ENCODE measurements around the gene EHMT1. TPM values are rescaled to one million over a fixed set of nuclear protein-coding genes. Genes with fewer than 3 reads are reported as not detected.

The EHMT1 gene
- total RNA-seq, 1 donor from 2014 or later: 95.3 TPM

DNA sequence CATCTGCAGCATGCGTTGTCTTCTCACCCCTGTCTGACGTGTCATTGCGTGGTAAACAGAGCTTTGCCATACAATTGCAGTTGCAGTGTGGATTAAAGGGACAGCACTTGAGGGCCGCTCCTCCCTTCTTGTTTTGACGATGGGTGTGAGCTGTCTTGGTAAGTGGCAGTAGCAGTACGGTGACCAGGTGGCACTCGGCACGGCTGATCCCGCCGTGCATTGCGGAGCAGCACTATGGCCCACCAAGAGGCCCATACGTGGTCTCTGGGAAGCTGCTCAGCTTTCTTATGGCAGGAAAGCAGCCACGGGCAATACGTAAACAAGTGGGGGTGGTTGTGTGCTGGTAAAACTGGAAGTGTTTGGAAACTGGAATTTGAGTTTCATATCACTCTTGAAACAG lies 25.1 kb downstream of the EHMT1 start:
- no peak for DNase-seq (ENCODE audit: low spot score)

DNA sequence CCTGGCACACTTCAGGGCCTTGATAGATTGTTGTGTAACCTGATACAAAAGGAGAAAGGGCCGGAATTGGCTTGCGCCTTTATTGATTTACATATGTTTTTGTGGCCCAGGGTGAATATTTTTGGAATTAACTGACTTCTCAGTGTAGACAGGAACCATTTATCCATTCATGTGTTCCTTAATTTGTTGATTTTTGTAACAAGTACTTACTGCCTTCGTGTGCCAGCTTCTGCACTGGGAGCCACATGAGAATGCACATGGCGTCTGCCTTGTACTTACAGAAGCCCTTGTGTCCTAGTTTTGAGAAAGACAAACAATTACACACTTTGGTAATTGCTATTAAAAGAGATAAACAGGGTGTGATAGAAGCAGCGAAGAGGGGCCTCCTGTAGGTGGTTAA lies 26.4 kb downstream of the EHMT1 start:
- no peak for DNase-seq (ENCODE audit: low spot score)

- DNase-seq (ENCODE audit: low spot score): no peak
These were observed 27.5 kb downstream of the EHMT1 start for GRCh38 chr9:137646341-137646740.

GRCh38 chr9:137647096-137647714 lies 28.4 kb downstream of the EHMT1 start:
- DNase-seq (ENCODE audit: low spot score): no peak

DNA sequence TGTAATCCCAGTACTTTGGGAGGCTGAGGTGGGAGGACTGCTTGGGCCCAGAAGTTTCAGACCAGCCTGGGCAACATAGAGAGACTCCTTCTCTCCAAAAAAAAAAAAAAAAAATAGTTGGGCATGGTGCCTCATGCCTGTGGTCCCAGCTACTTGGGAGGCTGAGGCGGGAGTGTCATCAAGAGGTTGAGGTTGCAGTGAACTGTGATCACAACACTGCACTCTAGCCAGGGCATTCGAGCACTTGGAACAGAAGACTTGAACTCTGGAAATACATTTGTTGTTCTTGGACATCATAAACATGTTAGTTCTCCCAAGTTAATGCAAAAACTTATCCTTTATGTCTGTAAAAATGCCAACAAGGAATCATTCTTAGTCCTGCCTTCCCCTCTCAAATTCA lies 29.6 kb downstream of the EHMT1 start:
- DNase-seq (ENCODE audit: low spot score): no peak

DNA sequence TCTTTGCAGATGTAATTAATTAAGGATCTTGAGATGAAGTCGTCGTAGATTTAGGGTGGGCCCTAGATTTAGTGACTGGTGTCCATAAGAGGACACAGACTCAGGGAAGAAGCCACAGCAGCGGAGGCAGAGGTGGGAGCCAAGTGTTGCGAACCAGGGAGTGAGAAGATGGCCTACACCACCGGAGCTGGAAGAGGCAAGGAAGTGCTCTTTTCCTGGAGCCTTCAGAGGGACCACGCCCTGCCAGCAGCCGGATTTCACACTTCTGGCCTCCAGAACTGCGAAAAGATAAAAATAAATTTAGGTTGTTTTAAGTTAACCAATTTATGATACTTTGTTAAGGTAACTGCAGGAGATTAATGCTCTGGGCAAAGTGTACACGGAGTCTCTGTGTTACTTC lies 30.7 kb downstream of the EHMT1 start:
- no peak for DNase-seq (ENCODE audit: low spot score)

DNA sequence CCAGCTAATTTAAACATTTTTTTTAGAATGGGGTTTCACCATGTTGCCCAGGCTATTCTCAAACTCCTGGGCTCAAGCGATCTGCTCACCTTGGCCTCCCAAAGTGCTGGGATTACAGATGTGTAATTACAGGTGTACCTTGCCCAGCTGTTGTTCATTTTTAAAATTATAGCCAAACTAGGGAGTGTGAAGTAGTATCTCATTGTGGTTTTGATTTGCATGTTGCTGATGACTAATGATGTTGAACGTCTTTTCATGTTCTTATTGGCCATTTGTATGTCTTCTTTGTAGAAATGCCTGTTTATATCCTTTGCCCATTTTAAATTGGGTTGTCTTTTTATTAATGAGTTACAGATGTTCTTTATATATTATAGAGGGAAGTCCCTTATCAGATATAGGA lies 31.5 kb downstream of the EHMT1 start:
- DNase-seq (ENCODE audit: low spot score): no peak

- no peak for DNase-seq (ENCODE audit: low spot score)
These were observed 32.0 kb downstream of the EHMT1 start for GRCh38 chr9:137650779-137651178.

DNA sequence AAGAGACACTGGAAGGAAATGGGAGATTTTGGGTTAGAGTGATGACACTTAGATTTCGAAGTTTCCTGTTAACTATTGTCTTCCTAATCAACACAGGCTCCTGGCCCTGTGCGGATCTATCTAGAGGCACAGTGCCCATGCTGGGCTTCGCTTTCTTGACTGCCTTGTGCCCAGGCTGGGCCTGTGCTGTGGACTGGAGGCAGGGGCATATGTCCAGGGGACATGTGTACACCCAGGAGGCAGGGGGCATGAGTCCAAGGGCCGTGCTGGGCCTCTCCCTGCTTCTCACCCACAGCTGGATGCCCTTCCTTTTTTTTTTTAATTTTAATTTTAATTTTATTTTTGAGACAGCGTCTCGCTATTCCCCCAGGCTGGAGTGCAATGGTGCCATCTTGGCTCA lies 37.6 kb downstream of the EHMT1 start:
- no peak for DNase-seq (ENCODE audit: low spot score)

- no peak for DNase-seq (ENCODE audit: low spot score)
These were observed 38.8 kb downstream of the EHMT1 start for GRCh38 chr9:137657606-137658005.

GRCh38 chr9:137658781-137659180 lies 40.0 kb downstream of the EHMT1 start:
- no peak for DNase-seq (ENCODE audit: low spot score)

DNA sequence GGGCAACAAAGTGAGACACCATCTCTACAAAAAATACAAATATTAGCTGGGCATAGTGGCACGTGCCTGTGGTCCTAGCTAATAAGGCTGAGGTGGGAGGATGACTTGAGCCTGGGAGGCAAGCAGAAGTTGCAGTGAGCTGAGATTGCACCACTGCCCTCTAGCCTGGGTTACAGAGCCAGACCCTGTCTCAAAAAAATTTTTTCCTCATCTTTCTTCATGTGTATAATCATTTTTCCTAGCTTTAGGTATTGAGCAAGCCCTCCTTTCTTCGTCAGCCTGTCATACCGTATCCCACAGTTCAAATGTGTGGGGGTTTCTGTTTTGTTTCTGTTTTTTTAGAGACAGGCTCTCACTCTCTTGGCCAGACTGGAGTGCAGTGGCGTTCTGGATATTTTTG lies 41.3 kb downstream of the EHMT1 start:
- no peak for DNase-seq (ENCODE audit: low spot score)

DNA sequence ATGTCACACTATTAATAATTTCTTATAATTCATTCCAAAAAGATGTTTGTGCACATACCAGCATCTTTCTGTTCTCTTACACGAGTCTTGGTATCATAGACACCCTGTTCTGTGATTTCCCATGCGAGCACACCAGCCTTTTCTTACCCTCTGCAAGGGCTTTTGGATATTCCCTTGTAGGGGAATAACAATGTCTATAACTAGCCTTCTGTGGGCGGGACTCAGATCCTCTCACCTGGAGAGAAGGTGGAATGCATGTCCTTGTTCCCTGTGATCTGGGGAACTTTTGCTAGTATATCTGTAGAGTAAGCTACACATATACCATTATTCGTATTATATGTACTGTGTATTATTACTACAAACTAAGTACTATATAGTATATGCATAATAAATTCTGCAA lies 44.8 kb downstream of the EHMT1 start:
- DNase-seq (ENCODE audit: low spot score): no peak

- DNase-seq (ENCODE audit: low spot score): no peak
These were observed 45.9 kb downstream of the EHMT1 start for GRCh38 chr9:137664676-137665075.

DNA sequence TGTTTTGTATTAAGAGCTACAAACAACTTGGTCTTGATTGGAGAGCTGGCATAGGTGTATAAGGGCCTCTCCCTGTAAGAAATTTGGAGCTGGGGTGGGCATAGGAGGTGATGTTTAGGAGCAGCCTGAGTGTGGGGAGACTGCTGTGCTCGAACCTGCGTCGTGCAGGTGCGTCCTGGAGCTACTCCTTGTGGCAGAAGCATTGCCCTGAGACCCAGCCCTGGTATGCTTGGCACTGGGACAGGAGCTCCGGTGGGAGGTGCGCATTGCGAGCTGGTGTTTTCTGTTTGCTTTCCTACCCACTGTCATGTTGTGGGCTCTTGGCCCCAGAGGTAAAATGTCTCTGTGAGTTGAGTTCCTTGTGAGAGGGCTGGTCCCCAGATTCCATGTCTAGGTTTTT lies 46.4 kb downstream of the EHMT1 start:
- no peak for DNase-seq (ENCODE audit: low spot score)

GRCh38 chr9:137665697-137666512 lies 47.1 kb downstream of the EHMT1 start:
- no peak for DNase-seq (ENCODE audit: low spot score)

DNA sequence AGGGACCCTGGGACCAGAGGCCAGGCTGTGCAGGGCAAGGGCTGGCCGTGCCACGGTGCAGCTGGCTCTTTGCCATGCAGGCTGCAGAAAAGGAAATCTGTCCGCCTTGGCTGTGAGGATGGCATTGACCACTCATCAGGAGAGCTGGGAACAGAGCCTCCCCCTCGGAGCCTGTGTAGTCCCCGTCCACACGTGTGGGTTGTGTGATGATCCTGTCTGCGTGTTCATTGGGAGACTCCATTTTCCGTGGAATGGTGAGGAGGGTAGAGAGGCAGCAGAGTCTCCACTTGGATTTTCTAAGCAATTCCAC lies 47.7 kb downstream of the EHMT1 start:
- DNase-seq (ENCODE audit: low spot score): no peak

- no peak for DNase-seq (ENCODE audit: low spot score)
These were observed 48.3 kb downstream of the EHMT1 start for GRCh38 chr9:137666955-137667670.

- DNase-seq (ENCODE audit: low spot score): no peak
These were observed 49.4 kb downstream of the EHMT1 start for GRCh38 chr9:137668203-137668602.

- no peak for DNase-seq (ENCODE audit: low spot score)
These were observed 50.5 kb downstream of the EHMT1 start for GRCh38 chr9:137669261-137669672.

GRCh38 chr9:137670391-137671195 lies 51.8 kb downstream of the EHMT1 start:
- DNase-seq (ENCODE audit: low spot score): no peak

GRCh38 chr9:137671196-137671538 lies 52.4 kb downstream of the EHMT1 start:
- DNase-seq (ENCODE audit: low spot score): no peak

All from mesenteric fat pad (tissue), 1 donor.